ENCODE measurements around the gene KDM1A. TPM values are rescaled to one million over a fixed set of nuclear protein-coding genes. Genes with fewer than 3 reads are reported as not detected.

The KDM1A gene
- total RNA-seq, 1 donor: 108 TPM

- DNase-seq (ENCODE audit: low read depth): no peak
- no peak for TF ChIP-seq CTCF (IDR thresholded peaks at IDR 0.05; ENCODE audit: insufficient read depth, low read depth, low read length)
- no peak overlapping the region for H3K4me3 ChIP-seq (ENCODE audit: low read depth, low read length)
Observed at GRCh38 chr1:23110391-23110790, 91.1 kb downstream of the KDM1A start.

- H3K4me3 ChIP-seq (ENCODE audit: low read depth, low read length): no peak overlapping the region
- no peak for TF ChIP-seq CTCF (IDR thresholded peaks at IDR 0.05; ENCODE audit: insufficient read depth, low read depth, low read length)
- DNase-seq (ENCODE audit: low read depth): peak; percentile 17
Observed at GRCh38 chr1:23111600-23112535, 92.6 kb downstream of the KDM1A start.

- H3K4me3 ChIP-seq (ENCODE audit: low read depth, low read length): no peak overlapping the region
- DNase-seq (ENCODE audit: low read depth): no peak
- no peak for TF ChIP-seq CTCF (IDR thresholded peaks at IDR 0.05; ENCODE audit: insufficient read depth, low read depth, low read length)
Observed at GRCh38 chr1:23114424-23115079, 95.3 kb downstream of the KDM1A start.

- DNase-seq (ENCODE audit: low read depth): no peak
- TF ChIP-seq CTCF (IDR thresholded peaks at IDR 0.05; ENCODE audit: insufficient read depth, low read depth, low read length): no peak
- no peak overlapping the region for H3K4me3 ChIP-seq (ENCODE audit: low read depth, low read length)
Observed at GRCh38 chr1:23116216-23116836, 97.1 kb downstream of the KDM1A start.

- TF ChIP-seq CTCF (IDR thresholded peaks at IDR 0.05; ENCODE audit: insufficient read depth, low read depth, low read length): no peak
- H3K4me3 ChIP-seq (ENCODE audit: low read depth, low read length): no peak overlapping the region
- no peak for DNase-seq (ENCODE audit: low read depth)
Observed at GRCh38 chr1:23116921-23117699, 97.8 kb downstream of the KDM1A start.

- no peak for DNase-seq (ENCODE audit: low read depth)
- H3K4me3 ChIP-seq (ENCODE audit: low read depth, low read length): no peak overlapping the region
- TF ChIP-seq CTCF (IDR thresholded peaks at IDR 0.05; ENCODE audit: insufficient read depth, low read depth, low read length): no peak
Observed at GRCh38 chr1:23118407-23118806, 99.1 kb downstream of the KDM1A start.
